Activated CD4-positive, alpha-beta T cell treated with anti-CD3 and anti-CD28 coated beads for 48 hours (primary cell): ENCODE results near the gene GALNS.

Experiments
- DNase-seq: peaks from one replicate; pipeline ENCODE4 v3.0.0-alpha.2; 2020

GALNS gene

DNA sequence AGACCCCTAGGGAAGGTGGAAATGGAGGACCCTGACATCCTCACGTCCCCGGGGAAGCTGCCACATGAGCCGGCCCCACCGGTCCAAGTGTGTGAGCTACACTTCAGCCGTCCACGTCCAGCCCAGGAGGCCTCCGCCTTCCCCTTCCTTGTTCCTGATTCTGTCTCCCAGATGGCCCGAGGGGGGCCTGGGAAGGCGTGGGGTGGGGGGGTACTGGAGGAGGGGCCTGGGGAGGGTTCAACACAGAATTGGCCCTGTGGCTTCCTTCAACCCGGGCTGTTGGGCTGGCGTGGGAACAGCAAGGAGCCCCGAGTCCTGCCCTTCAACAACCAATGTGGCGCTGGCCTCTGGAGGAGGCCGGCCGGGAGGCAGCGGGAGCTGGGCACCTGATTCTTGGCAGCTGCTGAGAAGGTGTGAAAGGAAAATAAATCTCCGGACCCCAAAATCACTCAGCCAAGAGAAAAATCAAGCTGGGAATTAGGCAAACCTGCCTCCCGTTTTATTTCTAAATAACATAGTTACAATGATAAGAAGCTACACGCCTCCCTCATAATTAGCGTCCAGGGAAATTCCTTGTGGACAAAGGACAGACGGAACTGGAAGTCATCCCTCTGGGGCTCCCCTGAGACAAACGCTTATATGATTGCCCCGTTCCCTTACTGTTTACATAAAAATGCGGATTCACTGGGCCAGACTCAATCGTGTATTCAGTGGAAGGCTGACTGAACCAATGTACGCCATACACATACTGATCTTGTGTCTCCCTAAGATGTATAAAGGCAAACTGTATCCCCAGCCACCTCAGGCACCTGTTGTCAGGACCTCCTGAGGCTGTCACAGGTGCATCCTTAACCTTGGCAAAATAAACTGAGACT lies 43.2 kb downstream of the GALNS start:
- DNase-seq, result no peak

DNA sequence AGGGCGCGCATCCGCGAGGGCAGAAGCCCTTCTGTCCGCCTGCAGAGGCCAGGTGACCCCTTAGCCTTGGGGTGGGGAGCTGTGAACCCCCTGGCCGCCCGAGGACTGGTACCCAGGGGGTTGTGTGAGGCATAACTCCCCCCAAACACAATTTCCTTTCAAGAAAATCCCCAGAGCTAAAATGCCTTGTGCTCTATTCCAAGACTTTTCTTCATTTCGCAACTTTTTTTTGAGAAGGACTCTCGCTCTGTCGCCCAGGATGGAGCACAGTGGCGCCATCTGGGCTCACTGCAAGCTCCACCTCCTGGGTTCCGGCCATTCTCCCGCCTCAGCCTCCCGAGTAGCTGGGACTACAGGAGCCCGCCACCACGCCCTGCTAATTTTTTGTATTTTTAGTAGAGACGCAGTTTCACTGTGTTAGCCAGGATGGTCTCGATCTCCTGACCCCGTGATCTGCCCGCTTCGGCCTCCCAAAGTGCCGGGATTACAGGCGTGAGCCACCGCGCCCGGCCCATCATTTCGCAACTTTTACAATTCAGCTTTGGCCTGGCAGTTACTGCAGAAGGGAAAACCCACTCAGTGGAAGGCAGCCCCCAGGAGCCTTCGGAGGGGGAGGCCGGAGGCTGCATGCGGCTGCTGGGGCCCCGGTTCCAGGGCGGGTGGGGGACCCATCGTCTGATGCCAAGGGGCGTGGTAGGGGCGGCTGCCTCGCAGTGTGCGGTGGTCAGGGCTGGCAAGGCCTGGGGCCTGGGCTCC lies 44.1 kb downstream of the GALNS start:
- DNase-seq, result peak; percentile 63

DNA sequence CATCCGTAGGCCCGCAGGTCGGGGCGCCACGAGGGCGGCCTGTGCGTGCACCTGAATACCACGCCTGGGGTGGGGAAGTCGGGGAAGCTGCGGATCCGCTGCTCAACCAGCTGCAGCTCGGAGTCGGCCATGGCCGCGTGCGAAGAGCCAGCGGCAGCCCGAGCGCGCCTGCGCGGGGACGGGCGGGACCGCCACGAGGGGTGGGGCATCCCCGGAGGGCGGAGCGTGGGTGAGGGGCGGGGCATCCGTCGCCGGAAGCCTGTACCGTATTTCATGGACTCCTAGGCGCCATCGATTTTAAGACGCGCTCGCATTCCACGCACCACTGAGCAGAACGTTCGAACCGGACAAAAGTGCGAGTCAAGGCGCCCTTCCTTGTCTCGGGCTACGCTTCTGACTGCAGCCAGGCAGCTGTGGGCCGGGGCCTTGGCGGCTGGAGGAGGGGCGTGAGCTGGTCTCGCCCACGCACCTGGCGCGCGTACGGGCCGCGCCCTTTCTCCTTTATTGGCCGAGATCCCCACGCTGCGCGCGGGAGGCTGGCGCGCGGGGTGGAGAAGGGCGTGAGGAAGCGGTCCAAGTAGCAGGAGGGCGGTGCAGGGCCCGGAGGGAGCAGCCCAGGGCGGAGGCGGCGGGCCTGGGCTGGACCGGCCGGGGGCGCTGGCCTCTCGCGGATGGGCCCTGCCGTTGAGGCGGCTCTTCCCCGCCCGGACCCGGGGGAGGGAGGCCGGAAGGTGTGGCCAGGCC lies 44.8 kb downstream of the GALNS start, which contains the start of gene APRT:
Gene APRT (minus strand): TSS at position 160 of the 744 bp plus-strand sequence. CDS start 29 bp downstream, at position 131.
- peak; percentile 98 for DNase-seq

DNA sequence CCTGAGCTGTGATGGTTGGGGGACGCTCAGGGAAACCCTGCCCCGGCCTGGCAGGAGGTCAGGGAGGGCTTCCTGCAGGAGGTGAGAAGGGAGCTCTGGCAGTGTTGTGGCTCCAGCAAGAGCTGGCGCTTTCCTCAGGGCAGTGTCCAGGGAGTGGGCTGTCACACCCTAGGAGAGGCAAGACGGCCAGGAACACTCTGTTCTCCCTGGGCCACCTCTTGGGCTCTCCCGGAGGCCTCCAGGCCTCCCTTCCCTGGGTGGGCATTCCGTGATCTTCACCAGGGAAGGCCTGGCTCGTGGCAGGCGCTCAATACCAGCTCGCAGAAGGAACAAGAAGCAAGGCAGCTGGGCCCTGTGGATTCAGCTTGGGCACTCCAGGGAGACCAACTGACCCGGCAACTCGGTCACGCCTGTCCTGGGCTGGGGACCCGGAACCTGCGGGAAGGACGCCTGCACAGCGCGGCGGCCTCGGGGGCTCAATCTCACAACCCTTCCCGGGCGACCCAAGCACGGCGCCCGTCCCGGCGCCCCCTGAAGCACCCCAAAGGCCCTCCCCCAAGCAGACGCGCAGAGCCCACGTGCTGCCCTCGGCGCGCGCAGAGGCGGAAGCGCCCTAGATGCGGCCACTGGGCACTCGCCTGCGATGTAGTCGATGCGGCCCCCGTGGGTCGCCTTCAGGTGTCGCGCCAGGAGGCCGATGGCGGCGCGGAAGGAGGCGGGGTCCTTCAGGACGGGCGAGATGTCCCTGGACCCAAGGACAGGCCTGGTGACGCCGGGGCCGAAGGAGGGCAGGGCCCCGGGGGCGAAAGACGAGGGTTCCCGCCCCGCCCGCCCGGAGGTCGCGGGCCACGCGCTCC lies 45.6 kb downstream of the GALNS start:
- DNase-seq, result peak; percentile 76

DNA sequence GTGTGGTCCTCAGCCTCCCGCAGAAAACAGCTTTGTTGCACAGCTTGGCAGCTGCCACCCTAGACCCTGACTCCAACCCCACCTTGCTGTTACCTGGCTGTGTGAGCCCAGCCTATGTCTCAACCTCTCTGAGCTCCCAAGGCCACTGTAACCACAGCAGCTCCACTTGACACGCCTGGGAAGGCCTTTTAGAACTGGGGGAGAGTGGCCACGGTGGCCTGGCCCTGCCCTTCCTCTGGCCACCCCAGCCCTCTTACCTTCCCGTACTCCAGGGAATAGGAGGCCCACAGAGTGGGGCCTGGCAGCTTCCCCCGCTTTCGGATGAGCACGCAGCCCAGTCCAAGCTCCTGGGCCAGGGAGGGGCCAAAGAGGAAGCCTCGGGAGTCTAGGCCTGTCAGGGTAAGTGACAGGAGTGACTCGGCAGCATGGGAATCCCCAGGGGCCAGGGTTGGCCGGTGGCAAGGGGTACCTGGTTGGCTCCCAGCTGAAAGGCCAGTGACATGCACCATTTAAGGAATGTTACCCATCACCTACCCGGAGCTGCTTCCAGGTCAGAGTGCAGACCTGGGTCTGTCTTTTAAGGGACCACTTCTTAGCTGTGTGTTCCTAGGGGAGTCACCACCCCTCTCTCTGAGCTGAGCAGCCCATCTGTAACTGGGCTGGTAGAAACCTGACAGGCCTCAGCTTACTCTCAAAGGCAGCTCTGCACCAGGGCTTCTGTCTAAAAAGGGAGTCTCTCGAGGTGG lies 46.4 kb downstream of the GALNS start:
- DNase-seq, result peak; percentile 70

DNA sequence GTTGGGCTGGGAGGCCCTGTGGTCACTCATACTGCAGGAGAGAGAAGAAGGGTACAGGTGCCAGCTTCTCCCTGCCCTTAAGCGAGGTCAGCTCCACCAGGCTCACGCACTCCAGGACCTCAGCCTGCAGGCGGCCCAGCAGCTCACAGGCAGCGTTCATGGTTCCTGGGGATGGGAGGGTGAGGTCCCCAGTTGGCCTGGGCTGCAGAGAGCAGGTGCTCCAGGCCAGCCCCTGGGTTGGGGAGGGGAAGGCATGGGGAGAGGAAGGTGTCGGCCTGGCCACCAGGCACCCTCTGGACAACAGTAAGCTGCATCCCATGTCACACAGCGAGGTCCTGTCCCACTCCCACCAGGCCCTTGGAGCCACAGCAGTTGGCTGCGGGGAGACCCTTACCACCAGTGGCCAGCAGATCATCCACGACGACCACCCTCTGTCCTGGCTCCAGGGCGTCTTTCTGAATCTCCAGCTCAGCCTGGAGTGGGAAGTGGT lies 47.0 kb downstream of the GALNS start:
- peak; percentile 41 for DNase-seq

DNA sequence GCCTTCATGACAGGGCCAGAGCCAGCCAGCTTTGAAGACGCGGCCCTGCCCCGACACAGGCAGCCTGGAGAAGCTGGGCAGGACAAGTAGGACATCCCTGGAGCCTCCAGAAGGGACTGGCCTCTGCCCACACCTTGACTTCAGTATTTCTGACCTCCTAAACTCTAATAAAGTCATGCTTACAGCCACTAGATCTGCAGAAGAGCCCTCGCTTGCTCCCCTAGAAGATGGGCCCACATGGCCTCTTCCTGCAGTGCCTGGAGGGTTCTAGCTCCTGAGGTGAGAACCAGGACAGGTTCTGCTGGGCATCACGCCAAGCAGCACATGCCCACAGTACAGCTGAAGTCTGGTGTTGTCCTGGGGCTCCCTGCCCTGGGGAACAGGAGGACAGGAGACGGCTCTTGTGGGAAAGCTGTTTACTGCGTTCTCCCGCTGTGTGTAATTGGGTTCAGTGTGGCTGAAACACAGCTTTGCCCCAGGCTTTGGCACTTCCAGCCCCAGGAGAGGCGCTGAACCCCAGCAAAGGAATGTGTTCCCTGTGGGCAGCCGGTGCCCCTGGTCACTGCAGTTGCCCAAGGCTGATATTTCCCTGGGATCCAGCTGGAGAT lies 47.6 kb downstream of the GALNS start:
- DNase-seq, result peak; percentile 28

DNA sequence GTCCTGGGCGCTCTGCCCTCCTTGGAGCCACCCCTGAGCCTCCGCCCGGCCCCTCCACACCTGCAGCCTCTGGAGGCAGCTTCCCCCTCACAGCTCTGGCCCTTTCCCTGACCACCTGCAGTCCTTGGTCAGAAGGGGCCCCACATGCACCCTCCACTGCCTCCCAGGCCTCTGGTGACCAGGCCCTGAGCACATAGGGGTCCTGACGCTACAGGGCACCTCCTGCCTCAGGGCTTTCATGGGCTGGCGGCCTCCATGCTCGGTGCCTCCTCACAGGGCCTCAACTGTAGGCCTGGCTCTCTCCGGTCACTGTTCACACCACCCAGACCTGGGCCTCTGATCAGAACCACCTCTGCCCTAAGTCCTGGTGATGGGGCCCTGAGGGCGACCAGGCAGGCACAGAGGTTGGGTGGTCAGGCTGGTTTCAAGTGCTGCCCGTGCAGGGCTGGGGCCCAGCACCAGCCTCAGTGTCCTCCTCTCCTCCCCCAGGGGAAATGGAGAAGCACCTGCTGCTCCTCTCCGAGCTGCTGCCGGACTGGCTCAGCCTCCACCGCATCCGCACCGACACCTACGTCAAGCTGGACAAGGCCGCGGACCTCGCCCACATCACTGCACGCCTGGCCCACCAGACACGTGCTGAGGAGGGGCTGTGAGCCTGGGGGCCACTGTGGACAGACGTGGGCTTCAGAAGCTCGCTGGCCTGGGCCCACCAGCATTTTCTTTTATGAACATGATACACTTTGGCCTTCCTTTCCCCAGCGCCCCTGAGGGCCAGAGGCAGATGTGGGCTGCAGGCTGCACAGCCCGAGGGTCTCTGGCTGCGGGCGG lies 48.9 kb downstream of the GALNS start:
- peak; percentile 26 for DNase-seq

DNA sequence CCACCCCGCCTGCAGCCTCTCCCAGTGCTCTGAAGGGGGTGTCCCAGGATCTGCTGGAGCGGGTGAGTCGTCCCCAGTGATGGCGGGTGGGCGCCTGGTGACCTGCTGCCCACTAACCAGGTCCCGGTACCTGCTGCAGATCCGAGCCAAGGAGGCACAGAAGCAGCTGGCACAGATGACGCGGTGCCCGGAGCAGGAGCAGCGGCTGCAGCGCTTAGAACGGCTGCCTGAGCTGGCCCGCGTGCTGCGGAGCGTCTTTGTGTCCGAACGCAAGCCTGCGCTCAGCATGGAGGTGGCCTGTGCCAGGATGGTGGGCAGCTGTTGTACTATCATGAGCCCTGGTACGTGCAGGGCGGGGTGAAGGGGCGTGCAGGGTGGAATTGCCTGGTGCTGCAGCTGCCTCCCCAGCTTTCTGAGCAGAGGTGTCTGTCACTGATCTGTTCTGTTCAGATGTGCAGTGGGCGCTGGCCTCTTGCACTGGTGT lies 49.6 kb downstream of the GALNS start:
- DNase-seq, result peak; percentile 22

DNA sequence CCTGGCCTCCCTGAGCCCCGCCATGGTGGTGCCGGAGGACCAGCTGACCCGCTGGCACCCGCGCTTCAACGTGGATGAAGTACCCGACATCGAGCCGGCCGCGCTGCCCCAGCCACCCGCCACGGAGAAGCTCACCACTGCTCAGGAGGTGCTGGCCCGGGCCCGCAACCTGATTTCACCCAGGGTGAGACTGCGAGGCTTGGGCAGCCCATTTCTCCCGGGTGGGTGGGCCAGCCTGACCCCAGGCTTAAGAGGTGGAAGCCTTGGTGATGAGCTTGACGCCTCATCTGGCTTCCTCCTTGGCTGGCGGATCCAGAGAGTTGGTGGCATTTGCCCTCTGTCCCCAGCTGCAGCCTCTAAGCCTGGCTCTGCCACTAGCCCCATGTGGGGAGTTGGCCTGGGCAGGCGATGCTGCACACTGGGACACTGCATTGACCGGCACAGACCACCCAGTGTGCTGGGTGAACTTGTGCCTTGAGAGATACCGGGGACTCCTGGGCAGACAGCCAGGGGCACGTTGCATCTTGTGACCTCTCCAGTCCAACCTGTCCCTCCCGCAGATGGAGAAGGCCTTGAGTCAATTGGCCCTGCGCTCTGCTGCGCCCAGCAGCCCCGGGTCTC lies 50.1 kb downstream of the GALNS start:
- DNase-seq, result no peak

DNA sequence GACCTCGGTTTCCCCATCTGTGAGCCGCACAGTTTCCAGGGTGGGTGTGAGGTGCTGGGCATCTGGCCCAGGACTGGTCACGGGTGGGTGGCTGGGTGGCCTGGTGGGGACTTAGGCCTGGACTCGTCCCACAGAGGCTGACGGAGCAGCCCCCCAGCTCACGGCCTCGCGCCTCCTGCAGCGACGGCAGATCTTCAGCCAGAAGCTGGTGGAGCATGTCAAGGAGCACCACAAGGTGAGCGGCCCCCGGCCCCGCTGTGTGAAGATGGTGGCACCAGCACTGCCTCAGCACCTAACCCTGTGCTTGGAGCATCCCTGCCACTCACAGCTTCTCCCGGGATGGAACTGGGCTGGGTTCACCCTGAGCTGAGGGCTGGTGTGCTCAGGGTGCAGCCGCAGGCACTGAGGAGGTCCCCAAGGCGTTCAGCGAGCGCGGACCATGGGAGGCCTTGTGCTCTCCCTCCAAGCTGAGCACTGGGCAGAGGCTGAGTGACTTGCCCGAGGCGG lies 50.8 kb downstream of the GALNS start:
- no peak for DNase-seq

DNA sequence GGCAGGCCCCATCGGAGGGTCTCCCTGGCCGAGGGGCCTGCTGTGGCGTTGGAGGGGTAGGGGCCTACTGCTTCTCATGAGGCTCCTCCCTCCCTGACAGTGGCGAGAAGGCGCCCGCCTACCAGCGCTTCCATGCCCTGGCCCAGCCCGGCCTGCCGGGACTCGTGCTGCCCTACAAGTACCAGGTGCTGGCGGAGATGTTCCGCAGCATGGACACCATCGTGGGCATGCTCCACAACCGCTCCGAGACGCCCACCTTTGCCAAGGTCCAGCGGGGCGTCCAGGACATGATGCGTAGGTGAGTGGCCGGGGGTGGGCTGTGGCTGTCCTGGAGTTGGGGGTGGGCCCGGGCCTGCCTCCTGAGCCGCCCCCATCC lies 51.4 kb downstream of the GALNS start:
- DNase-seq, result no peak

DNA sequence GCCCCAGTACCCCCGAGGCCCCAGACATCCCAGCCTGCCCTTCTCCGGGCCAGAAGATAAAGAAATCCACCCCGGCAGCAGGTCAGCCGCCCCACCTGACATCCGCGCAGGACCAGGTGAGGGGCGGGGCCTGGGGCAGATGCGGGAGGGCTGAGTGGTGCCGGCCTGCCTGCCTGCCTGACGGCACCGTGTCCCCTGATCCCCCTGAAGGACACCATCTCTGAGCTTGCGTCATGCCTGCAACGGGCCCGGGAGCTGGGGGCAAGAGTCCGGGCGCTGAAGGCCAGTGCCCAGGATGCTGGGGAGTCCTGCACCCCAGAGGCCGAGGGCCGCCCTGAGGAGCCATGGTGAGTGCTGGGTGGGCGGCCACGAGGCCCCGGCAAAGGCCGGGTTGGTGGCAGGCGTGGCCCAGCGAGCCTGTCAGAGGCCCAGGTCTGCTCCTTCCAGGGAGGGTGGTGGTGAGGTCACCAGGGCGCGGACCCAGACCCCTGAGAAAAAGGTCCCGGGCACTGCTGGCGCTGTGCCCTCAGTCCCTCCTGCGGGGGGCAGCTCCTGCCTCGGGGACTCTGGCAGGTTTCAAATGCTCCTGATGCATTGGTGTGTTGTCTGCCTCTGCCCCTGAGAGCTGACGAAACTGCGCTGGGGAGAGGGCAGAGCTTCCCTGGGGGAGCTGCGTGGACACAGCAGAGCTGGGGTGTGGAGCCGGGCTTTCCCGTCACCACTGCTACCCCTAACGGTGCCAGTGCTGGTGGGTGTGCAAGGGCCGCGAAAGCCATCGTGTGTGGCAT lies 52.0 kb downstream of the GALNS start:
- DNase-seq, result peak; percentile 71

DNA sequence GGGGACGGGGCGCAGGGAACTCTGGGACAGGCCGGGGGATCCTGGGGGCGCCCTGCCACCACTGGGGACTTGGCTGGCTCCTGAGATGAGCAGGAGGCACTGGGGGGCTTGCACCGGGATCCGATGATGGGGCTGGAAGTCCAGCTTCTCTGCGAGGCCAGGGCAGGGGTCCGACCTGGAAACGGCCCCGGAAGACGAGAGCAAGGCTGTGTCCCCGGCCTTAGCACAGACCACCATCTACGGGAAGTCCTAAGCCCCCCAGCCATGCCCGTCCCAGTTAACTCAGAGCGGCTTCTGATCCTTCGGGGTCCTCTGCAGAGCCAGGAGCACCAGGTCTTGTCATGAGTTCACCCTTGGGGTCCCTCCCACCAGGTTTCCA lies 52.6 kb downstream of the GALNS start:
- DNase-seq, result peak; percentile 26

DNA sequence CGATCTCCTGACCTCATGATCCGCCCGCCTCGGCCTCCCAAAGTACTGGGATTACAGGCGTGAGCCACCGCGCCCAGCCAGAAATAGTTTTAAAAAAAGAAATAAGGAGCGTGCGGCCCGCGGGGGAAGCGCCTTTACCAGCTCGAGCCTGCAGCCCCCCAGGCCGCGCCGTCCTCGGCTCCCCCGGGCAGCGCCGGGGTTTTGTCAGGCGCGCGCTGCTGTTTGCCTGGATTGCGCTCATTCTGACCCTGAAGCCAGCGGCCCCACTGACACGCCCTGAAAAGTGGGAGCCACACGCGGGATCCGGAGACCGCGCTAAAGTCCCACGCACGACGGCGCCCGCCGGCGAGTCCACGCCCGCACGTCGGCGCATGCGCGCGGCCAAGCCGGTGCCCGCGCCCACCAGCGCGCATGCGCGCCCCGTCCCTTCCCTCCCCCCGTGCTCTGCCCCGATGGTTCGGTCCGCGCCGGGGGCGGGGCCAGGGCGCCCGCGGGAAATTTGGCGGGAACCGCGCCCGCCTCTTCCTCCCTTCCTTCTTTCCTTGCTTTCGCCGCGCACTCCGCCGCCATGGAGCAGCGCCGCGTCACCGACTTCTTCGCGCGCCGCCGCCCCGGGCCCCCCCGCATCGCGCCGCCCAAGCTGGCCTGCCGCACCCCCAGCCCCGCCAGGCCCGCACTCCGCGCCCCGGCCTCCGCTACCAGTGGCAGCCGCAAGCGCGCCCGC lies 53.3 kb downstream of the GALNS start, which contains the start of gene CDT1:
Gene CDT1 (plus strand): TSS at position 526 of the 724 bp plus-strand sequence. CDS start 43 bp downstream, at position 569.
- peak; percentile 88 for DNase-seq

DNA sequence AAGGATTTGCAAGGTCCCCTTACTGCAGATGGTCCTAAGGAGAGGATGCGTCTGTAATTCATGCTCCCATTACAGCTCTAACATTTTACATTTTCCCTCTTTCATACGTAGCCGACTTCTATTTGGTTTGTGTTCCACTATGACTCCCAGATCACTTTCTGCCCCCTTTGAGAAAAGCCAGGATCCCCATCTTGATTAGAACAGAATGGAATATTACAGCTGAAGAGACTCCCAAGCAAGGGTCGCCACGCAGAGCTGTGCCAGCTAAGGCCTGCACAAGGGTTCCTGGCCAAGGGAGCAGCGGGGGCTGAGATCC lies 56.5 kb downstream of the GALNS start:
- DNase-seq, result no peak

DNA sequence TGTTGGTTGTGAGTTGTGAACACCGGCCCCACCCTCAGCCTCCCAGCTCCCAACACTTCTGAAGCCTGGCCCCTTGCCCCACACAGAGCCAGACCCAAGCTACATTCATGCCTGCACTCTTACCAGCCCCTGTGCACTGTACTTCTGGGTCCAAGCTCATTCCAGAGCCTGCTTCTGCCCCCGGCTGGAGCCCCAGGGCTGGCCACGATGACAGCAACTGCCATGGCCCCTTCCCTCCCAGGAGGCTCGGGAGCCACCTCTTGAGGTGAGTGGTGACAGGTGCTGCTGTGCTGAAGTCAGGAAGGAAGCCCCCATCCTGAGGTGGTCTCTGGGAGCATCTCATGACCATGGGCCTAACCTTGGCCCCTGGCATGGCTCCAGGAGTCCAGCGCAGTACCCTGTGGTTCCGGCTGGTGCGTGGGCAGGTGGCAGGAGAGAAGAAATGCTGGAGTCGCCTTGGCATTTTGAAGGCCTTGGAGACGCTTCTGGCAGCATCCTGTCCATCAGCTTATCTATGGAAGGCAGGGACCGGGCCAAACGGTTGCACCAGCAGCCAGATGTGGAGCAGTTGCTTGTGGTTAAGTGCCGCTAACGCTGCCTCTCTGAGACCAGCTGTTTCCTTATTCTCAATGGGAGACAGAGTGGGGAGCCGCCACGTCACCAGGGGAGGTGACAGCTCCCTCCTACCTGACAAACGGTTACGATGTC lies 57.0 kb downstream of the GALNS start:
- DNase-seq, result peak; percentile 46
